GM19035 (cell line): ENCODE data around the gene CDK17.
"Not testable (repeated sequence)": the region's sequence is repeated elsewhere in the genome, so short reads cannot be mapped to it uniquely, and the experiment has no call there.

Source experiments
- ATAC-seq: cut with Tn5 transposase; IDR thresholded peaks from one replicate; pipeline ENCODE4 v1.9.1; 2021; ENCODE audit not compliant: unreplicated experiment

Gene CDK17

GRCh38 chr12:96399919-96400630 is at the start of gene CDK17:
TSS of gene CDK17 (minus strand) at chr12:96400439. CDS start at chr12:96334836, 65,603 bp downstream.
- ATAC-seq: peak; percentile 49

GRCh38 chr12:96448300-96448699 is 48.1 kb upstream of the CDK17 start:
- no peak for ATAC-seq

GRCh38 chr12:96447256-96447655 is 47.0 kb upstream of the CDK17 start:
- no peak for ATAC-seq

GRCh38 chr12:96445691-96446583 is 45.7 kb upstream of the CDK17 start:
- peak; percentile 94 for ATAC-seq

- no peak for ATAC-seq
These were observed 44.2 kb upstream of the CDK17 start for GRCh38 chr12:96444399-96444798.

- ATAC-seq: no peak
These were observed 42.7 kb upstream of the CDK17 start for GRCh38 chr12:96442906-96443305.

GRCh38 chr12:96441816-96442215 is 41.6 kb upstream of the CDK17 start:
- ATAC-seq: no peak

DNA sequence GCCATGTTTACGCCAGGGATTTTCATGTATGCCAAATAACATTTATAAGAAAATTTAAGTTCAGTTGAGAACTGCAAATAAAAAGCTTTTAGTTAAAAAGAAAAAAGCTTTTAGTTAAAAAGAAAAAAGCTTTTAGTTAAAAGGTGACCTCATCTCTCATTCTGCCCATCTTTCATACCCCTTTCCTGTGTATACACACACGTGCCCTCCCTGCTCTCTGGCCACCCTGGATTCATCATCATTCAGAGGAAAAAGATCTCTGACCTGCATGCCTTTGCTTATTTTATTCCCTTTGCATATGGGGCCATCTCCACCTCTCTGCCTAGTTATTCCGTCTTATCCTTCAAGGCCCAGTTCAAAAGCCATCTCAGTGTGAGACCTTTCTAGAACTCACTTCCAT is 38.1 kb upstream of the CDK17 start:
- ATAC-seq: no peak

DNA sequence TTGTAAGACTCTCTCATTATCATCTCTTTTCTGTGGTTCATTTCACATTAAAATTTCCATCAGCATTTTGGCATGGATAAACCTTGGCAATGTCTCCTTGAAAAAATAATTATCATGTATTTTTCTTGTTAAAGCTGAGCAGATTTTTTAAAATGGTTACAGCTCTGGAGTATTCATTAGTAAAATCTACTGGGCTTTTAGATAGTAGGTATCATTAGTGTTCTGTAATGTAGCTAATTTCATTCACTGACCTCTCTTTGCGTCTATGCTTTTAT is 36.9 kb upstream of the CDK17 start:
- ATAC-seq: no peak

- ATAC-seq: no peak
These were observed 36.3 kb upstream of the CDK17 start for GRCh38 chr12:96436366-96437170.

GRCh38 chr12:96434107-96434506 is 33.9 kb upstream of the CDK17 start:
- ATAC-seq: peak; percentile 78

DNA sequence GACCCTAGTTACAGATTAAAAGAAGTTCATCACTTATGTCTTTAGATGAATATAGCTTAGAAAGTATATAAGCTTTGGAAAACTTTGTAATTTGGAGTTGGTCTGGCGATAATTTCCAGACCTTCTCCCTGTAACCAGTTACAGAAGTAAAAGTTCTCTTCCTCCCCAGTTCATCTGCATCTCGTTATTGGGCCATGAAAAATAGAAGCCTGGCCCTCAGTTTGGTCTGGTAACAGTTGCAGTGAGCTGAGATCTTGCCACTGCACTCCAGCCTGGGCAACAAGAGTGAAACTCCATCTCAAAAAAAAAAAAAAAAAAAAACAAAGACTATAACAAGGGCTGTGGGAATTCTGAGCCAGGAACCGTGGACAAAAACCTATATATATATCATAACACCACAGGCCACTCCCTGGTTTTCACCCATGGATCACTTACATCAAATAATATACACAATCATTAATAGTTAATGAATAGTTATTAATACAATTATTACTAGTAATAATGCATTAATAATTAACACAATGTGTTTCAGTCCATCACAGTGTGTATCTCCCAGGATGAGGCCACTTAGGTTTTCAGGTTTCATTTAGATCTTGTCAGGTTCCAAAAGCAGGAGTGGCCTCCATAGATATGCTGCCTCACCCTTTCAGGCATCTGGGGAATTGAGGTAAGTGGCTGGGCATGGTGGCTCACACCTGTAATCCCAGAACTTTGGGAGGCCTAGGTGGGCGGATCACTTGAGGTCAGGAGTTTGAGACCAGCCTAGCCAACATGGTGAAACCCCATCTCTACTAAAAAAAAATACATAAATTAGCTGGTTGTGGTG is 32.5 kb upstream of the CDK17 start:
- ATAC-seq: not testable (repeated sequence)

- no peak for ATAC-seq
These were observed 30.8 kb upstream of the CDK17 start for GRCh38 chr12:96431067-96431466.

DNA sequence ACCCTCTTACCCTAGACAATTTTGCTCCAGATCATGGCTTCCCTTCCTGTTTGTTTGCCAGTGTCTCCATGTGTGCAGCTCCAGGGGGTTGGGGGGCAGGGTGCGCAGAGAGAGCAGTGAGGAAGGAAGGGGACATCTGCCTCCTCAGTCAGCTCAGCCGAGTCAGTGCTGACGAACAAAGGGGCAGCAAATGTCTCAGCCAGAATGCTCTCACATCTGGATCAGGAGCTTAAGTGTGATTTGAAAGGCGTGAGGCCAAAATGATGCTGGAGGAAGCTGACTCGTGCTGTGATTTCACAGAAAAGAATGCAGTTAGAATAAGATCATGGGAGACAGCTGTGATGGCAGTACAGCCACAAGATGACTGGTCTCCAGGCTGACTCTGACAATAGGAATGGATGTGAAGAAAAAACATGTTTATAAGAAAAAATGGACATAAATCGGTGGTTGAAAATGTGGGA is 27.1 kb upstream of the CDK17 start:
- no peak for ATAC-seq

DNA sequence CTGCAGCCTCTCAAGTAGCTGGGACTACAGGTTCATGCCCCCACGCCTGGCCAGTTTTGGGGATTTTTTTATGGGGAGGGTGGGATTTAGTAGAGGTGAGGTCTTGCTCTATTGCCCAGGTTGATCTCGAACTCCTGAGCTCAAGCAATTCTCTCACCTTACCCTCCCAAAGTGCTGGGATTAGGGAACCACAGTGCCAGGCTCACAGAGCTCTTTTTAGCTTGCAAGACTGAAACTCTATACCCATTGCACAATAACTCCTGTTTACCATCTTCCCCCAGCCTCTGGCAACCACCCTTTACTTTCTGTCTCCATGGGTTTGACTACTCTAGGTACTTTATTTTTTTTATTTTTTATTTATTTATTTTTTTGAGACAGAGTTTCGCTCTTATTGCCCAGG is 25.7 kb upstream of the CDK17 start:
- ATAC-seq: no peak

- peak; percentile 81 for ATAC-seq
These were observed 25.1 kb upstream of the CDK17 start for GRCh38 chr12:96425321-96425720.

GRCh38 chr12:96424601-96425000 is 24.4 kb upstream of the CDK17 start:
- ATAC-seq: no peak

GRCh38 chr12:96422192-96422591 is 22.0 kb upstream of the CDK17 start:
- ATAC-seq: no peak

- ATAC-seq: no peak
These were observed 20.8 kb upstream of the CDK17 start for GRCh38 chr12:96421014-96421413.

GRCh38 chr12:96420277-96420835 is 20.1 kb upstream of the CDK17 start:
- ATAC-seq: no peak
